BLaER1 (cell line): Measurements from ENCODE around the gene ZNF35.
"Not testable (repeated sequence)": the region's sequence is repeated elsewhere in the genome, so short reads cannot be mapped to it uniquely, and the experiment has no call there.

Source experiments
- H3K27ac ChIP-seq: shearing (Covaris generic); formaldehyde crosslinking; 2 replicates; pipeline ENCODE4 v1.8.1; 2022
- H3K27me3 ChIP-seq: shearing (Covaris generic); formaldehyde crosslinking; 2 replicates; pipeline ENCODE4 v1.8.1; 2022
- H3K36me3 ChIP-seq: shearing (Covaris generic); formaldehyde crosslinking; 2 replicates; pipeline ENCODE4 v1.8.1; 2022
- H3K4me1 ChIP-seq: shearing (Covaris generic); formaldehyde crosslinking; 2 replicates; pipeline ENCODE4 v1.8.1; 2022
- H3K4me2 ChIP-seq: shearing (Covaris generic); formaldehyde crosslinking; 2 replicates; pipeline ENCODE4 v1.8.1; 2022
- H3K4me3 ChIP-seq: shearing (Covaris generic); formaldehyde crosslinking; 2 replicates; pipeline ENCODE4 v1.8.1; 2022
- H3K9ac ChIP-seq: shearing (Covaris generic); formaldehyde crosslinking; 2 replicates; pipeline ENCODE4 v1.8.1; 2022
- H3K9me3 ChIP-seq: shearing (Covaris generic); formaldehyde crosslinking; 2 replicates; pipeline ENCODE4 v1.8.1; 2022
- H4K20me1 ChIP-seq: shearing (Covaris generic); formaldehyde crosslinking; 2 replicates; pipeline ENCODE4 v1.8.1; 2022
- Cebpa-rat ChIP-seq: shearing (Covaris generic); IDR thresholded peaks from 2 replicates; pipeline ENCODE4 v1.8.1; 2022

The ZNF35 gene

DNA sequence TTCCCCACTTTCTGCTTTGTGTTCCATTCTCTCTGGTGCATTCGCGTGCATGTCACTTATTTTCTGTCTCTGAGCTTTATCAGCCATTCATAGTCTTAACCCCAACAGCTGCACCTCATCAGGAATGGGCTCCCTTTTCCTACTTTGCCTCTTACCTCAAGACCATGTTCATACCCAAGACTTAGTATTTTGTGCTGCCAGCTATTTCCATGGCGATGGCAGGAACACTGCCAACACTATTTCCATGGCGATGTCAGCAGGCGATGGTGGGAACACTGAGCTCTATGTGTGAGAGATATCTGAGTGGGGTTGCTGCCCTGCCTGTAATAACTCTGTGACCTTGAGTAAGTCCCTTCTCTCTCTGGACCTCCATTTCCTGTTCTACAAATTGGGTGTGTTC lies 5.5 kb downstream of the ZNF35 start:
- Histone ChIP-seq H3K9me3 (peaks cover 16% of the 10 kb centered on the region), H3K4me1 (no peaks in the 10 kb centered on the region), H4K20me1 (no peaks in the 10 kb centered on the region), H3K27me3 (no peaks in the 10 kb centered on the region; the same call in 1 of the 2 replicates), H3K36me3 (peaks cover 12% of the 10 kb centered on the region), H3K4me3 (no peak overlapping the region), H3K27ac (no peak overlapping the region), H3K9ac (no peak overlapping the region), H3K4me2 (no peak overlapping the region)
- no peak for TF ChIP-seq Cebpa-rat

DNA sequence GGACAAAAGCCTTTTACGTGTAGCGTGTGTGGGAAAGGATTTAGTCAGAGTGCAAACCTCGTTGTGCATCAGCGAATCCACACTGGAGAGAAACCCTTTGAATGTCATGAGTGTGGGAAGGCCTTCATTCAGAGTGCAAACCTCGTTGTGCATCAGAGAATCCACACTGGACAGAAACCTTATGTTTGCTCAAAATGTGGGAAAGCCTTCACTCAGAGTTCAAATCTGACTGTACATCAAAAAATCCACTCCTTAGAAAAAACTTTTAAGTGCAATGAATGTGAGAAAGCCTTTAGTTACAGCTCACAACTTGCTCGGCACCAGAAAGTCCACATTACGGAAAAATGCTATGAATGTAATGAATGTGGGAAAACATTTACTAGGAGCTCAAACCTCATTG lies 10.5 kb downstream of the ZNF35 start:
- TF ChIP-seq Cebpa-rat = no peak
- Histone ChIP-seq H3K27ac (no peak overlapping the region), H3K9me3 (peaks cover 34% of the 10 kb centered on the region), H3K9ac (no peak overlapping the region), H3K4me1 (no peaks in the 10 kb centered on the region), H4K20me1 (no peaks in the 10 kb centered on the region), H3K27me3 (no peaks in the 10 kb centered on the region; the same call in 1 of the 2 replicates), H3K36me3 (peaks cover 24% of the 10 kb centered on the region), H3K4me2 (no peak overlapping the region), H3K4me3 (no peak overlapping the region)

DNA sequence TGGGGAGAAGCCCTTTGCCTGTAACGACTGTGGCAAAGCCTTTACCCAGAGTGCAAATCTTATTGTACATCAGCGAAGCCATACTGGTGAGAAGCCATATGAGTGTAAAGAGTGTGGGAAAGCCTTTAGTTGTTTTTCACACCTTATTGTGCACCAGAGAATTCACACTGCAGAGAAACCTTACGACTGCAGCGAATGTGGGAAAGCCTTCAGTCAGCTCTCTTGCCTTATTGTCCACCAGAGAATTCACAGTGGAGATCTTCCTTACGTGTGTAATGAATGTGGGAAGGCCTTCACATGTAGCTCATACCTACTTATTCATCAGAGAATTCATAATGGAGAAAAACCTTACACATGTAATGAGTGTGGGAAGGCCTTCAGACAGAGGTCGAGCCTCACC lies 10.9 kb downstream of the ZNF35 start:
- Histone ChIP-seq H3K27me3 (no peaks in the 10 kb centered on the region; the same call in 1 of the 2 replicates), H3K4me1 (no peaks in the 10 kb centered on the region), H3K4me3 (no peak overlapping the region), H3K36me3 (peaks cover 24% of the 10 kb centered on the region), H3K27ac (no peak overlapping the region), H3K9ac (no peak overlapping the region), H4K20me1 (no peaks in the 10 kb centered on the region), H3K9me3 (peaks cover 34% of the 10 kb centered on the region), H3K4me2 (no peak overlapping the region)
- no peak for TF ChIP-seq Cebpa-rat

DNA sequence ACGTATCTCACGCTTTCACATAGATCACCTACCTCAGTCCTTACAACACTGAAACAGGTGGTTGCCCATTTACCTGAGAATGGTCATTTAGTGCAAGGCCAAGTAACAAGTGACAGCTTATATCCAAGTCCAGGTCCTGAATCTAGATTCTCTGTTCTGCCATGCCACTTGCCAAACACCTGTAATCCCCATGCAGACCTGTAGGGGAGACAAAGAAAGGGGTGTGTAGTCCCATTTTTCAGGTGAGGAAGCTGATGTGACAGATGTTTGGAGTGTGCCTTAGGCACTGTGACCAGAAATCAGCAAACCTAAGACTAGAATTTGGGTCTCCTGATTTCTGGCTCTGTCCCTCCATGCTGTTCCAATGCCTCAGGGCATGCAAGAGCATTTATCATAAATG lies 12.7 kb downstream of the ZNF35 start:
- H3K27me3 ChIP-seq = no peaks in the 10 kb centered on the region; the same call in 1 of the 2 replicates
- peaks cover 34% of the 10 kb centered on the region for H3K9me3 ChIP-seq
- no peaks in the 10 kb centered on the region for H3K4me1 ChIP-seq
- H3K4me3 ChIP-seq = no peak overlapping the region
- no peak overlapping the region for H3K4me2 ChIP-seq
- H4K20me1 ChIP-seq = no peaks in the 10 kb centered on the region
- no peak overlapping the region for H3K27ac ChIP-seq
- H3K9ac ChIP-seq = no peak overlapping the region
- H3K36me3 ChIP-seq = peaks cover 24% of the 10 kb centered on the region
- TF ChIP-seq Cebpa-rat = no peak

DNA sequence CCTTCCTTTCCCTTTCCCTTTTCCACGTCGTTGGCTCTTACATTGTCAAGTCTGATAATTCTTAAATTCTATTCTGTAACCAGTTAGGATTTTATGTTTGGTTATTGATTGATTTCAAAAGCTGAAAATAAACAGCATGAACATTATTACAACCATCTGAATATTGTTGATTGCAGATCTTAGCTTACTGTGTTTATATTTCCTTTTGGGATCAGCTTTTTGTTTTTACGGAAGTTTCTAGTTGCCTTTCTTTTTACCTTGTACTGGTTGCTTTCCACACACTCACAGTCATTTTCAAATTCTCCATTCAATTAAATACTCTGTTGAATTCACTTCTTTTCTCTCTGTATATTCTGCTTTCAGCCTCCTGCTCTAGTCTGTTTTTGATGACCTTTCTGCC lies 16.6 kb downstream of the ZNF35 start:
- Histone ChIP-seq H3K9ac (no peak overlapping the region), H3K27me3 (no peaks in the 10 kb centered on the region), H4K20me1 (no peaks in the 10 kb centered on the region), H3K4me2 (no peak overlapping the region), H3K4me1 (no peaks in the 10 kb centered on the region), H3K4me3 (no peak overlapping the region), H3K36me3 (peaks cover 4% of the 10 kb centered on the region; the same call in 1 of the 2 replicates), H3K9me3 (peaks cover 7% of the 10 kb centered on the region), H3K27ac (no peak overlapping the region)
- TF ChIP-seq Cebpa-rat = no peak

DNA sequence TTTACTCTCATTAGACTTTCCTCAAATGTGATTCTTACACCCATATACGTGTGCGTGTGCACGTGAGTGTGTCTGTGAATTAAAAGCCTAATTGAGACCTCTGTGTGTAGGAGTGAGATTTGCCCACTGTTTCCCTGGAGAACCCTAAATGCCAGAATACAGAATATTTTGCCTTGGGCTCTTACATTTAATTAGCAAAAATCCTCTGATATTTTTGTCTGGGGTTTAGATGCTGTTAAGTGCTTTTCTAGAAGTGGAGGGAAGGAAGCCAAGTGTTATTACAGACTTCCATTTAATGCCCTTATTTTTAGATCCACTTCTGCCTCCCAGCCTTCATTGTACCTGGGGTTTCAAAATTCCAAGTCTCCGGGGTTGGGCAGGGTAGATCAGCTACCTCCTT lies 17.8 kb downstream of the ZNF35 start:
- TF ChIP-seq Cebpa-rat = no peak

DNA sequence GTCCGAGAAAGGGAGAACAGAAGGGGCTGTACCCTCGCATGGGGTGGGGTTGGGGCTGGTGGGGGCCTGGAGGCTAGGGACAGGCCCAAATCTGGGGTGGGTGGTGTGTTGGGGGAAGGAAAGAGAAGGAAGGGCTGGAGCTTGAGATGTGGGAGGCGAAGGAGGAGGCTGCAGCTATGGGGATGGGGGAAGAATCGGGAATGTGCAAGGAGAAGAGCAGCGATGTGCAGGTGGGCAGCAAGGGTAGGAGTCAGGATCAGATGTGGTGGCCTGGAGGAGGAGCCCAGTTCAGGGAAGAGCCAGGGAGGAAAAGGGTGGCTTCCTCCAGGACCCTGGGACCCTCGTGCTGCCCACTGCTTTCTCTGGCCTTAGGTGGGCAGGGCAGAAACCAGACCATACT lies 21.2 kb downstream of the ZNF35 start:
- peaks cover 9% of the 10 kb centered on the region; the same call in 1 of the 2 replicates for H3K9me3 ChIP-seq
- H4K20me1 ChIP-seq = no peaks in the 10 kb centered on the region
- H3K4me1 ChIP-seq = no peaks in the 10 kb centered on the region
- no peak overlapping the region for H3K9ac ChIP-seq
- TF ChIP-seq Cebpa-rat = no peak
- no peaks in the 10 kb centered on the region for H3K27me3 ChIP-seq
- no peak overlapping the region for H3K4me3 ChIP-seq
- no peaks in the 10 kb centered on the region for H3K36me3 ChIP-seq
- H3K27ac ChIP-seq = no peak overlapping the region
- H3K4me2 ChIP-seq = no peak overlapping the region

More for the DNA sequence above, 17.8 kb downstream of the ZNF35 start:
- H3K4me2 ChIP-seq = no peak overlapping the region
- H3K4me3 ChIP-seq = no peak overlapping the region
- no peak overlapping the region for H3K9ac ChIP-seq
- H3K27ac ChIP-seq = no peak overlapping the region
- no peaks in the 10 kb centered on the region for H4K20me1 ChIP-seq
- no peaks in the 10 kb centered on the region for H3K27me3 ChIP-seq
- H3K4me1 ChIP-seq = no peaks in the 10 kb centered on the region
- no peaks in the 10 kb centered on the region for H3K9me3 ChIP-seq
- H3K36me3 ChIP-seq = no peaks in the 10 kb centered on the region

DNA sequence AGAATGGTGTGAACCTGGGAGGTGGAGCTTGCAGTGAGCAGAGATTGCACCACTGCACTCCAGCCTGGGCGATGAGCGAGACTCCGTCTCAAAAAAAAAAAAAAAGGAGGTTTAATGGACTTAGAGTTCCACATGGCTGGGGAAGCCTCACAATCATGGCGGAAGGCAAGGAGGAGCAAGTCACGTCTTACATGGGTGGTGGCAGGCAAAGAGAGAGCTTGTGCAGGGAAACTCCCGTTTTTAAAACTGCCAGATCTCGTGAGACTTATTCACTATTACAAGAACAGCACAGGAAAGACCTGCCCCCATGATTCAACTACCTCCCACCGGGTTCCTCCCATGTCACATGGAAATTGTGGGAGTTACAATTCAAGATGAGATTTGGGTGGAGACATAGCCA lies 24.9 kb downstream of the ZNF35 start:
- not testable (repeated sequence) for H3K27me3 ChIP-seq, H3K36me3 ChIP-seq, H3K9me3 ChIP-seq, H4K20me1 ChIP-seq, H3K27ac ChIP-seq, H3K4me1 ChIP-seq, H3K9ac ChIP-seq, H3K4me2 ChIP-seq, H3K4me3 ChIP-seq

DNA sequence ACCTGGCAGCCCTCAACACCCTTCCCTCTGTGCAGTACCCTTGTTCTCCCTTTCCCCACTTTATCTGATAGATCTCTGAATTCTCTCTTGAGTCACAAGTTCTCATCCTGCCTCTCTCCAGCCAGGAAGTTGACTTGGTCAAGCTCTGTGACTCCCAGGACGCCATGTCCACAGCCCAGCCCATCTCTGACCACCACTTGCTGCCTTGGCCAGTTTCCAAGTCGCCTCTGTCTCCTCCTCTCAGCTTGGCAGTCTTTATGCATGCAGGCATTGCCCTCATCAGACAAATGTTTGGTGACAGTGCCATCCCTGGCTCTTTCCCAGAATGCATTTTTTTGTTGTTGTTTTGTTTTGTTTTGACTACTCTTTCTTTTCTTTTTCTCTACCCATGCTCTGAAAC lies 25.7 kb downstream of the ZNF35 start:
- Histone ChIP-seq H3K4me1 (no peaks in the 10 kb centered on the region), H4K20me1 (no peaks in the 10 kb centered on the region), H3K27me3 (no peaks in the 10 kb centered on the region), H3K9me3 (peaks cover 9% of the 10 kb centered on the region; the same call in 1 of the 2 replicates), H3K27ac (no peak overlapping the region), H3K9ac (no peak overlapping the region), H3K4me3 (no peak overlapping the region), H3K4me2 (no peak overlapping the region), H3K36me3 (no peaks in the 10 kb centered on the region)
- no peak for TF ChIP-seq Cebpa-rat

DNA sequence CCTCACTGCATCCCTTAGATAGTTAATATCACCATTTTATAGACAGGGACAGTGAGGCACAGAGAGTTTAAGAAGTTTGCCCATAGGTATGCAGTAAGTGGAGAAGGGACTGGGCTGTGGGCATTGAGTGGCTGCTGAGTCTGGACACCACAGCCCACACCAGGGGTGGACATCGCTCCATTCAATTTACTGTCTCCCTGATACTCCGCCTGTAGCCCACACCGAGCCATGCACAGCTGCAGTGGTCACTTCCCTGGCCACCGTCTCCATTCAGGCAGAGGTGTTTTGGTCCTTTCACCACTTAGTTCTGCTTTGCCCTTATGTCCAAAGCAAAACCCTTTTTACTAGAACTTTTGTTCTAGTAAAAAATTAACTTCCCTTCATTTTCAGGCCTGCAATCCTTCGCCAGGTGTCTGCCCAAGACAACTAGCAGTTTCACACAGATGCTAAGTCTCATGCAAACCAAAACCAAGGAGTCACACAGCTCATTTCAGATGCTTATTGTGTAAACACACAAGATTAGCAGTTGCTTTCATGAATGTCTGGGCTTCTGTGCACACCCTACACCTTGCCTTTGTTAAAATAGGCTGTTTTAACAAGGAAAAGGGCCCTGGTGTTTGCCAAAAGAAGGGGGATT lies 30.1 kb downstream of the ZNF35 start:
- no peaks in the 10 kb centered on the region for H3K4me1 ChIP-seq
- no peak for TF ChIP-seq Cebpa-rat
- no peak overlapping the region for H3K9ac ChIP-seq
- no peaks in the 10 kb centered on the region for H3K27me3 ChIP-seq
- no peaks in the 10 kb centered on the region for H4K20me1 ChIP-seq
- H3K4me2 ChIP-seq = no peak overlapping the region
- no peak overlapping the region for H3K27ac ChIP-seq
- H3K36me3 ChIP-seq = no peaks in the 10 kb centered on the region
- peaks cover 7% of the 10 kb centered on the region; the same call in 1 of the 2 replicates for H3K9me3 ChIP-seq
- no peak overlapping the region for H3K4me3 ChIP-seq

DNA sequence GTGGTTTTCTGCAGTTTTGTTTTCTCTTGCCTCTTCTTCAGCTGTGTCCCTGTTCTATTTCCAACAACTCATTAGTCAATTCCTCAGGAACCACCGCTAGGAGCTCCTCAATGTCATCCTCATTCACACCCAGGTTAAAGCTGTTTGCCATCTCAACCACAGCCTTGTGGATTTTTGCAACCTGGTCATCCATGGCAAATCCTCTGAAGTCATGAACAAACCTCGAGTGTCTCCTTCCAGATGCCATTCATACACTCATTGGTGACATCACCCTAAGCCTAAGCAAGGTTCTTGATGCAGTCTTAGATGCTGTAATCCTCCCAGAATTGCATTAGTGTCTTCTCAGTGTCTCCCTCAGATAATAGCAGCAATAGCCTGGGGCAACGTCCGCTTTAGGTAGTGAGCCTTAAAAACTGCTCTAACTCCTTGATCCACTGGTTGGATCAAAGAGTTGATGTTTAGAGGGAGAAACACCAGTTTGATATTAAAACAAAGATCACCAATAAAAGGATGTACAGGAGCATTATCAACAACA lies 32.5 kb downstream of the ZNF35 start:
- H4K20me1 ChIP-seq = no peaks in the 10 kb centered on the region
- no peak overlapping the region for H3K4me2 ChIP-seq
- no peak overlapping the region for H3K27ac ChIP-seq
- H3K4me3 ChIP-seq = no peak overlapping the region
- H3K36me3 ChIP-seq = no peaks in the 10 kb centered on the region
- H3K27me3 ChIP-seq = peaks cover 24% of the 10 kb centered on the region
- no peak for TF ChIP-seq Cebpa-rat
- peaks cover 25% of the 10 kb centered on the region for H3K9me3 ChIP-seq
- no peaks in the 10 kb centered on the region for H3K4me1 ChIP-seq
- H3K9ac ChIP-seq = no peak overlapping the region
